GM12891 (cell line): ENCODE data around the gene POU2F1.

Experiments used
- POLR2A ChIP-seq: IDR thresholded peaks from 2 replicates; pipeline ENCODE4 v1.6.1; 2011; ENCODE audit warnings: low read depth, low read length, control low read depth
- POLR2AphosphoS5 ChIP-seq: IDR thresholded peaks from 2 replicates; pipeline ENCODE4 v1.6.1; 2011; ENCODE audit warnings: low read depth, low read length, control low read depth
- SPI1 ChIP-seq: IDR thresholded peaks from 2 replicates; pipeline ENCODE4 v1.6.1; 2011; ENCODE audit warnings: low read depth, low read length, control low read depth

- TF ChIP-seq POLR2AphosphoS5 (no peak), POLR2A (no peak), SPI1 (no peak)
Observed at GRCh38 chr1:167467752-167468151, 247.1 kb downstream of the POU2F1 start.
